ENCODE results near the gene DIABLO.

DIABLO gene

GRCh38 chr12:122162976-122163375 lies 62.9 kb downstream of the DIABLO start:
- TF ChIP-seq POLR2AphosphoS5 (IDR thresholded peaks at IDR 0.05; ENCODE audit: low read depth) (no peak), GABPA (IDR thresholded peaks at IDR 0.05; ENCODE audit: low read depth) (no peak), SPI1 (IDR thresholded peaks at IDR 0.05; ENCODE audit: borderline replicate concordance, low read depth) (no peak), CTCF (IDR thresholded peaks at IDR 0.05; ENCODE audit: insufficient read depth, low read length) (no peak)
- TF ChIP-seq, protein P1, sequence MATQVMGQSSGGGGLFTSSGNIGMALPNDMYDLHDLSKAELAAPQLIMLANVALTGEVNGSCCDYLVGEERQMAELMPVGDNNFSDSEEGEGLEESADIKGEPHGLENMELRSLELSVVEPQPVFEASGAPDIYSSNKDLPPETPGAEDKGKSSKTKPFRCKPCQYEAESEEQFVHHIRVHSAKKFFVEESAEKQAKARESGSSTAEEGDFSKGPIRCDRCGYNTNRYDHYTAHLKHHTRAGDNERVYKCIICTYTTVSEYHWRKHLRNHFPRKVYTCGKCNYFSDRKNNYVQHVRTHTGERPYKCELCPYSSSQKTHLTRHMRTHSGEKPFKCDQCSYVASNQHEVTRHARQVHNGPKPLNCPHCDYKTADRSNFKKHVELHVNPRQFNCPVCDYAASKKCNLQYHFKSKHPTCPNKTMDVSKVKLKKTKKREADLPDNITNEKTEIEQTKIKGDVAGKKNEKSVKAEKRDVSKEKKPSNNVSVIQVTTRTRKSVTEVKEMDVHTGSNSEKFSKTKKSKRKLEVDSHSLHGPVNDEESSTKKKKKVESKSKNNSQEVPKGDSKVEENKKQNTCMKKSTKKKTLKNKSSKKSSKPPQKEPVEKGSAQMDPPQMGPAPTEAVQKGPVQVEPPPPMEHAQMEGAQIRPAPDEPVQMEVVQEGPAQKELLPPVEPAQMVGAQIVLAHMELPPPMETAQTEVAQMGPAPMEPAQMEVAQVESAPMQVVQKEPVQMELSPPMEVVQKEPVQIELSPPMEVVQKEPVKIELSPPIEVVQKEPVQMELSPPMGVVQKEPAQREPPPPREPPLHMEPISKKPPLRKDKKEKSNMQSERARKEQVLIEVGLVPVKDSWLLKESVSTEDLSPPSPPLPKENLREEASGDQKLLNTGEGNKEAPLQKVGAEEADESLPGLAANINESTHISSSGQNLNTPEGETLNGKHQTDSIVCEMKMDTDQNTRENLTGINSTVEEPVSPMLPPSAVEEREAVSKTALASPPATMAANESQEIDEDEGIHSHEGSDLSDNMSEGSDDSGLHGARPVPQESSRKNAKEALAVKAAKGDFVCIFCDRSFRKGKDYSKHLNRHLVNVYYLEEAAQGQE (IDR thresholded peaks at IDR 0.05; ENCODE audit: insufficient replicate concordance, low read depth) = no peak
- DNase-seq (ENCODE audit: low read depth in 1 of 2, low spot score in 1 of 2) = no peak
- Histone ChIP-seq H3K4me3 (replicated peaks; ENCODE audit: insufficient read depth, low read length) (no peak overlapping the region), H3K27me3 (ENCODE audit: insufficient read depth, poor library complexity, severe bottlenecking) (no peaks in the 10 kb centered on the region), H3K27ac (replicated peaks) (no peak overlapping the region)

DNA sequence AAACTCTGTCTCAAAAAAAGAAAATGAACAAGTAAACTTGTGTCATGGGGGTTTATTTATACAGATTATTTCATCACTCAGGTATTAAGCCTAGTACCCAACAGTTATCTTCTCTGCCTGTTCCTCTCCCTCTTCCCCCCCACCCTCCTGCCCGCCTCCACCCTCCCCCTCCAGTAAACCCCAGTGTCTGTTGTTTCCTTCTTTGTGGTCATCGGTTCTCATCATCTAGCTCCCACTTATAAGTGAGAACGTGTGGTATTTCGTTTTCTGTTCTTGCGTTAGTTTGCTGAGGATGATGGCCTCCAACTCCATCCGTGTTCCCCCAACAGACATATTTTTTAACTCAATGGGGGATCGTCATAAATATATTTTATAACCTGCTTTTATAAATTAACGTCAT lies 64.2 kb downstream of the DIABLO start:
- TF ChIP-seq SPI1 (IDR thresholded peaks at IDR 0.05; ENCODE audit: borderline replicate concordance, low read depth) (no peak), CTCF (IDR thresholded peaks at IDR 0.05; ENCODE audit: insufficient read depth, low read length) (no peak), POLR2AphosphoS5 (IDR thresholded peaks at IDR 0.05; ENCODE audit: low read depth) (no peak)
- TF ChIP-seq, protein P1 (IDR thresholded peaks at IDR 0.05; ENCODE audit: insufficient replicate concordance, low read depth) = no peak
- peak in 1 of 2 experiments; percentile 9 for DNase-seq (ENCODE audit: low read depth in 1 of 2, low spot score in 1 of 2)
- Histone ChIP-seq H3K27ac (replicated peaks) (no peak overlapping the region), H3K4me3 (replicated peaks; ENCODE audit: insufficient read depth, low read length) (no peak overlapping the region), H3K27me3 (ENCODE audit: insufficient read depth, poor library complexity, severe bottlenecking) (no peaks in the 10 kb centered on the region)

DNA sequence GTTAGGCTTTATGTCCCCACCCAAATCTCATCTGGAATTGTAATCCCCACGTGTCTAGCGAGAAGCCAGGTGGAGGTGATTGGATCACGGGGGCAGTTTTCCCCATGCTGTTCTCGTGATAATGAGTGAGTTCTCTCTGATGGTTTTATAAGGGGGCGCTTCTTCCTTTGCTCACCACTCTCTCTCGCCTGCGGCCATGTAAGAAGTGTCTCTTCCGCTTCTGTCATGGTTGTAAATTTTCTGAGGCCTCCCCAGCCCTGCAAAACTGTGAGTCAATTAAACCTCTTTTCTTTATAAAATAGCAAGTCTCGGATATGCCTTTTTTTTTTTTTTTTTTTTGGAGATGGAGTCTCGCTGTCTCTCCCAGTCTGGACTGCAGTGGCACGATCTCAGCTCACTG lies 65.1 kb downstream of the DIABLO start:
- no peak overlapping the region for H3K4me3 ChIP-seq (replicated peaks; ENCODE audit: insufficient read depth, low read length)
- DNase-seq (ENCODE audit: low read depth in 1 of 2, low spot score in 1 of 2) = no peak
- no peak overlapping the region for H3K27ac ChIP-seq (replicated peaks)
- no peaks in the 10 kb centered on the region for H3K27me3 ChIP-seq (ENCODE audit: insufficient read depth, poor library complexity, severe bottlenecking)
- TF ChIP-seq, protein P1 (IDR thresholded peaks at IDR 0.05; ENCODE audit: insufficient replicate concordance, low read depth) = no peak
- TF ChIP-seq SPI1 (IDR thresholded peaks at IDR 0.05; ENCODE audit: borderline replicate concordance, low read depth) (no peak), CTCF (IDR thresholded peaks at IDR 0.05; ENCODE audit: insufficient read depth, low read length) (no peak), GABPA (IDR thresholded peaks at IDR 0.05; ENCODE audit: low read depth) (no peak), POLR2AphosphoS5 (IDR thresholded peaks at IDR 0.05; ENCODE audit: low read depth) (no peak)
